Endothelial cell of umbilical vein (primary cell): ENCODE measurements around the gene KCTD7. TPM values are rescaled to one million over a fixed set of nuclear protein-coding genes. Genes with fewer than 3 reads are reported as not detected.

Experiments
- BruUV-seq: library from RNA; stranded (reverse); fragments of 400-500 nt; replicated peaks from 2 replicates; lab custom pipeline; 2021; lab: Mats Ljungman, UMichigan
- CTCF ChIA-PET: fragments of 300-600, 350-600 bp; sonication (Branson Sonifier 250); formaldehyde crosslinking; loops from one replicate; lab custom pipeline; 2021; ENCODE audit warnings: antibody characterized with exemption, inconsistent platforms; lab: Charles Lee
- POLR2A ChIA-PET: fragments of 300-600, 350-600 bp; sonication (Branson Sonifier 250); formaldehyde crosslinking; loops from one replicate; lab custom pipeline; 2021; ENCODE audit warnings: antibody characterized with exemption, inconsistent platforms; lab: Charles Lee
- DNase-seq: peaks from one replicate; pipeline ENCODE4 v3.0.0-alpha.2; 2011; ENCODE audit warnings: low read depth, low spot score
- FAIRE-seq: peaks from 2 replicates; lab custom pipeline; 2011; peaks lifted over from hg19 to GRCh38; lab: Jason Lieb, UNC
- H2AFZ ChIP-seq: 2 replicates; pipeline ENCODE4 v1.6.0; 2012; ENCODE audit warnings: low read depth, low read length, control low read depth, inconsistent platforms
- H3K27ac ChIP-seq: 2 replicates; pipeline ENCODE4 v1.5.1; 2011; ENCODE audit warnings: low read depth, mild to moderate bottlenecking, control low read depth, low read length, moderate library complexity; ENCODE audit not compliant: insufficient read depth
- H3K27me3 ChIP-seq, 2 experiments: 2 replicates each; pipeline versions ENCODE4 v1.6.0 to v1.6.1; 2011; ENCODE audit warnings: low read length in 2 of 2, mixed read lengths in 1 of 2; ENCODE audit not compliant: control insufficient read depth in 2 of 2, insufficient read depth in 2 of 2
- H3K36me3 ChIP-seq, 2 experiments: 2 replicates in 1 of 2; 3 replicates in 1 of 2; pipeline ENCODE4 v1.5.1; 2011; ENCODE audit warnings: low read length in 2 of 2, mild to moderate bottlenecking in 1 of 2, moderate library complexity in 1 of 2; ENCODE audit not compliant: control insufficient read depth in 2 of 2, insufficient read depth in 2 of 2; ENCODE audit errors: extremely low read depth in 1 of 2
- H3K4me1 ChIP-seq: 3 replicates; pipeline ENCODE4 v1.5.1; 2011; ENCODE audit warnings: mild to moderate bottlenecking, low read length; ENCODE audit not compliant: control insufficient read depth, insufficient read depth; ENCODE audit errors: extremely low read depth
- H3K4me2 ChIP-seq: 2 replicates; pipeline ENCODE4 v1.6.1; 2011; ENCODE audit warnings: low read length, control low read depth, mixed read lengths; ENCODE audit not compliant: insufficient read depth
- H3K4me3 ChIP-seq, 3 experiments: fragments of 200-600 bp in 1 of 3; sonication (generic), shearing (Covaris generic) in 1 of 3; replicated peaks in 1 of 3; 2 replicates each; pipeline ENCODE4 v1.5.1; 2011 to 2016; ENCODE audit warnings: control low read depth in 3 of 3, low read length in 3 of 3, mild to moderate bottlenecking in 2 of 3, inconsistent platforms in 1 of 3, low read depth in 1 of 3, moderate library complexity in 1 of 3; ENCODE audit not compliant: insufficient read depth in 1 of 3
- H3K79me2 ChIP-seq: 2 replicates; pipeline ENCODE4 v1.6.0; 2012; ENCODE audit warnings: low read length, inconsistent platforms; ENCODE audit not compliant: control insufficient read depth, insufficient read depth
- H3K9ac ChIP-seq: replicated peaks from 2 replicates; pipeline ENCODE3; 2011; ENCODE audit warnings: low read length, control low read depth; ENCODE audit not compliant: insufficient read depth; ENCODE audit errors: extremely low read depth
- H3K9me1 ChIP-seq: replicated peaks from 3 replicates; pipeline ENCODE4 v1.6.0; 2011; ENCODE audit warnings: mild to moderate bottlenecking, low read length; ENCODE audit not compliant: control insufficient read depth, insufficient read depth; ENCODE audit errors: extremely low read depth
- H3K9me3 ChIP-seq: replicated peaks from 2 replicates; pipeline ENCODE4 v1.5.1; 2012; ENCODE audit warnings: low read length, inconsistent platforms; ENCODE audit not compliant: control insufficient read depth, insufficient read depth
- H4K20me1 ChIP-seq: replicated peaks from 2 replicates; pipeline ENCODE3; 2011; ENCODE audit warnings: mild to moderate bottlenecking, low read length; ENCODE audit not compliant: control insufficient read depth, insufficient read depth; ENCODE audit errors: extremely low read depth
- EZH2 ChIP-seq: IDR thresholded peaks from 2 replicates; pipeline ENCODE4 v1.6.1; 2012; ENCODE audit warnings: borderline replicate concordance, low read depth, mild to moderate bottlenecking, moderate library complexity, low read length, inconsistent platforms; ENCODE audit not compliant: severe bottlenecking
- GATA2 ChIP-seq: IDR thresholded peaks from 2 replicates; pipeline ENCODE4 v1.7.0; 2011; ENCODE audit warnings: low read depth, mild to moderate bottlenecking, moderate library complexity, mixed read lengths, low read length; ENCODE audit not compliant: insufficient read length, insufficient read depth
- JUN ChIP-seq: IDR thresholded peaks from 2 replicates; pipeline ENCODE4 v1.6.1; 2011; ENCODE audit warnings: borderline replicate concordance, low read depth; ENCODE audit not compliant: insufficient read length, insufficient read depth
- MYC ChIP-seq: IDR thresholded peaks from one replicate; pipeline ENCODE4 v1.6.1; 2011; ENCODE audit warnings: mild to moderate bottlenecking, low read depth, low read length
- POLR2A ChIP-seq: IDR thresholded peaks from 2 replicates; pipeline ENCODE4 v1.6.1; 2012; ENCODE audit warnings: low read depth, mild to moderate bottlenecking, control low read depth, low read length
- POLR2AphosphoS5 ChIP-seq: IDR thresholded peaks from 2 replicates; pipeline ENCODE4 v1.6.1; 2012; ENCODE audit warnings: low read depth, mild to moderate bottlenecking, control low read depth, low read length, moderate library complexity; ENCODE audit not compliant: insufficient read depth
- dilution Hi-C: fragments of 300-500 bp; cut with MboI; formaldehyde crosslinking; loops from one replicate; pipeline ENCODE4 v1.15.0; 2019; ENCODE audit warnings: low sequenced_read_pairs; ENCODE audit not compliant: extremely low pct_ligation_motif_present
- intact Hi-C: fragments of 100-400 bp; cut with micrococcal nuclease; formaldehyde crosslinking; loops from one replicate; pipeline ENCODE4 v1.10.0; 2022
- polyA plus RNA-seq, 4 experiments: library from polyadenylated mRNA; depleted of rRNA in 3 of 4; stranded (reverse) in 3 of 4; unstranded in 1 of 4; fragments of >200 nt; gene quantifications; 2 replicates each; pipeline versions ENCODE4 v1.2.1 to v1.2.3, GENCODE V29; 2011 to 2012; ENCODE audit warnings: missing spikeins in 1 of 4
- total RNA-seq: library from RNA; stranded (reverse); gene quantifications from 2 replicates; pipeline ENCODE4 v1.2.3, GENCODE V29; 2021
- TF ChIP-seq, protein P1 (sequence below), 2 donors: IDR thresholded peaks; 1 replicate in 1 of 2; 2 replicates in 1 of 2; pipeline ENCODE4 v1.5.1; 2011; ENCODE audit warnings: low read length in 2 of 2, mild to moderate bottlenecking in 2 of 2, moderate library complexity in 2 of 2, control low read depth in 1 of 2, inconsistent platforms in 1 of 2, low read depth in 1 of 2; ENCODE audit not compliant: insufficient read depth in 1 of 2; ENCODE audit errors: extremely low read depth in 1 of 2
- TF ChIP-seq, protein P2 (sequence below): IDR thresholded peaks from 2 replicates; pipeline ENCODE4 v1.6.1; 2011; ENCODE audit not compliant: insufficient read depth, insufficient read length

KCTD7 gene
- total and polyA plus RNA-seq, 2 donors (not counting 3 experiments of a cell fraction or from before 2014, with no cell fraction given) = 8.7 to 14.1 TPM

DNA sequence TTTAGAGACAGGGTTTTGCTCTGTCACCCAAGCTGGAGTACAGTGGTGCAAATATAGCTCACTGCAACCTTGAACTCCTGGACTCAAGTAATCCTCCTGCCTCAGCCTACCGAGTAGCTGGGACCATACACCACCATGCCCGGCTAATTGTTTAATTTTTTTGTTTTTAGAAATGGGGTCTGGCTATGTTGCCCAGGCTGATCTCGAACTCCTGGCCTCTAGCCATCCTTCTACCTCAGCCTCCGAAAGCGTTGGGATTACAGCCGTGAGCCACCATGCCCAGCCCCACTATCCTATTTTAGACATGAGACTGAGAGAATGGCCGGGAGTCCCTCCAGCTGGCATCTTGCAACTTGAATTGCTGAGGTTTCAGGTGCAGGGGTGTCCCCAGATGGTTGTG is 39.4 kb downstream of the KCTD7 start:
- DNase-seq (no peak), FAIRE-seq (no peak)
- dilution Hi-C loops (no loop called here), intact Hi-C loops (no loop called here)
- Histone ChIP-seq H3K4me3 (no peak overlapping the region), H3K9ac (no peak overlapping the region), H3K9me3 (no peaks in the 10 kb centered on the region), H3K4me2 (no peak overlapping the region), H3K27ac (no peak overlapping the region), H2AFZ (no peak overlapping the region), H3K79me2 (no peaks in the 10 kb centered on the region), H3K27me3 (no peaks in the 10 kb centered on the region), H4K20me1 (no peaks in the 10 kb centered on the region), H3K9me1 (no peaks in the 10 kb centered on the region), H3K4me1 (no peaks in the 10 kb centered on the region), H3K36me3 (no peaks in the 10 kb centered on the region)
- no TSS peak for BruUV-seq
- ChIA-PET POLR2A (no interaction called here), CTCF (no interaction called here)
- TF ChIP-seq GATA2 (no peak), POLR2A (no peak), JUN (no peak), MYC (no peak), POLR2AphosphoS5 (no peak), EZH2 (no peak)
- TF ChIP-seq, protein P1, sequence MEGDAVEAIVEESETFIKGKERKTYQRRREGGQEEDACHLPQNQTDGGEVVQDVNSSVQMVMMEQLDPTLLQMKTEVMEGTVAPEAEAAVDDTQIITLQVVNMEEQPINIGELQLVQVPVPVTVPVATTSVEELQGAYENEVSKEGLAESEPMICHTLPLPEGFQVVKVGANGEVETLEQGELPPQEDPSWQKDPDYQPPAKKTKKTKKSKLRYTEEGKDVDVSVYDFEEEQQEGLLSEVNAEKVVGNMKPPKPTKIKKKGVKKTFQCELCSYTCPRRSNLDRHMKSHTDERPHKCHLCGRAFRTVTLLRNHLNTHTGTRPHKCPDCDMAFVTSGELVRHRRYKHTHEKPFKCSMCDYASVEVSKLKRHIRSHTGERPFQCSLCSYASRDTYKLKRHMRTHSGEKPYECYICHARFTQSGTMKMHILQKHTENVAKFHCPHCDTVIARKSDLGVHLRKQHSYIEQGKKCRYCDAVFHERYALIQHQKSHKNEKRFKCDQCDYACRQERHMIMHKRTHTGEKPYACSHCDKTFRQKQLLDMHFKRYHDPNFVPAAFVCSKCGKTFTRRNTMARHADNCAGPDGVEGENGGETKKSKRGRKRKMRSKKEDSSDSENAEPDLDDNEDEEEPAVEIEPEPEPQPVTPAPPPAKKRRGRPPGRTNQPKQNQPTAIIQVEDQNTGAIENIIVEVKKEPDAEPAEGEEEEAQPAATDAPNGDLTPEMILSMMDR (IDR thresholded peaks at IDR 0.05; ENCODE audit: extremely low read depth in 1 of 2, insufficient read depth in 1 of 2, low read depth in 1 of 2, low read length in 2 of 2) = no peak
- TF ChIP-seq, protein P2, sequence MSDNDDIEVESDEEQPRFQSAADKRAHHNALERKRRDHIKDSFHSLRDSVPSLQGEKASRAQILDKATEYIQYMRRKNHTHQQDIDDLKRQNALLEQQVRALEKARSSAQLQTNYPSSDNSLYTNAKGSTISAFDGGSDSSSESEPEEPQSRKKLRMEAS = no peak
